H9 (cell line): Measurements from ENCODE around the gene PRKAG2. TPM values are rescaled to one million over a fixed set of nuclear protein-coding genes. Genes with fewer than 3 reads are reported as not detected.

ENCODE experiments used
- DNase-seq: peaks from one replicate; pipeline ENCODE4 v3.0.0-alpha.2; 2017
- H2AFZ ChIP-seq: one replicate; pipeline ENCODE4 v1.6.1; 2013; ENCODE audit warnings: mild to moderate bottlenecking, low read length, control low read depth, moderate library complexity
- H2AK5ac ChIP-seq: 2 replicates; pipeline ENCODE4 v1.6.1; 2013; ENCODE audit warnings: low read length, control low read depth, mixed read lengths; ENCODE audit not compliant: insufficient read length
- H2BK120ac ChIP-seq: one replicate; pipeline ENCODE4 v1.6.1; 2013; ENCODE audit warnings: low read depth, mild to moderate bottlenecking, low read length, control low read depth, inconsistent platforms; ENCODE audit not compliant: poor library complexity, severe bottlenecking
- H2BK12ac ChIP-seq: 2 replicates; pipeline ENCODE4 v1.6.1; 2013; ENCODE audit warnings: low read length, control low read depth, mixed read lengths, low read depth; ENCODE audit not compliant: insufficient read length
- H2BK15ac ChIP-seq: 2 replicates; pipeline ENCODE4 v1.6.1; 2013; ENCODE audit warnings: low read depth, low read length, control low read depth
- H2BK20ac ChIP-seq: one replicate; pipeline ENCODE4 v1.6.1; 2013; ENCODE audit warnings: low read depth, mild to moderate bottlenecking, low read length, control low read depth, inconsistent platforms; ENCODE audit not compliant: poor library complexity, severe bottlenecking
- H2BK5ac ChIP-seq: 2 replicates; pipeline ENCODE4 v1.6.1; 2013; ENCODE audit warnings: low read length, control low read depth, mixed read lengths; ENCODE audit not compliant: insufficient read length
- H3K14ac ChIP-seq: 2 replicates; pipeline ENCODE4 v1.6.1; 2013; ENCODE audit warnings: low read length, control low read depth; ENCODE audit not compliant: insufficient read depth
- H3K18ac ChIP-seq: 2 replicates; pipeline ENCODE4 v1.6.1; 2013; ENCODE audit warnings: low read depth, mild to moderate bottlenecking, mixed read lengths, low read length, control low read depth; ENCODE audit not compliant: insufficient read length
- H3K23ac ChIP-seq: 2 replicates; pipeline ENCODE4 v1.6.1; 2013; ENCODE audit warnings: low read length, control low read depth, mixed read lengths, low read depth; ENCODE audit not compliant: insufficient read length
- H3K23me2 ChIP-seq: 2 replicates; pipeline ENCODE4 v1.6.1; 2013; ENCODE audit warnings: low read depth, mild to moderate bottlenecking, mixed read lengths, low read length, control low read depth; ENCODE audit not compliant: insufficient read length, poor library complexity, severe bottlenecking
- H3K27ac ChIP-seq: 2 replicates; pipeline ENCODE4 v1.5.1; 2013; ENCODE audit warnings: low read length, control low read depth, mixed read lengths, low read depth; ENCODE audit not compliant: insufficient read length
- H3K27me3 ChIP-seq: 2 replicates; pipeline ENCODE4 v1.6.1; 2013; ENCODE audit warnings: low read length, control low read depth, inconsistent platforms; ENCODE audit not compliant: insufficient read depth
- H3K4ac ChIP-seq: 2 replicates; pipeline ENCODE4 v1.6.1; 2013; ENCODE audit warnings: low read depth, mild to moderate bottlenecking, control low read depth, inconsistent platforms, low read length, moderate library complexity
- H3K4me1 ChIP-seq: 2 replicates; pipeline ENCODE4 v1.6.1; 2013; ENCODE audit warnings: low read length, control low read depth, inconsistent platforms; ENCODE audit not compliant: insufficient read depth
- H3K4me2 ChIP-seq: 2 replicates; pipeline ENCODE4 v1.6.1; 2013; ENCODE audit warnings: low read length, control low read depth, mixed read lengths; ENCODE audit not compliant: insufficient read length, insufficient read depth
- H3K56ac ChIP-seq: 2 replicates; pipeline ENCODE4 v1.6.1; 2013; ENCODE audit warnings: low read depth, mild to moderate bottlenecking, mixed read lengths, low read length, control low read depth; ENCODE audit not compliant: insufficient read length
- H3K79me1 ChIP-seq: 2 replicates; pipeline ENCODE4 v1.6.1; 2013; ENCODE audit warnings: low read depth, mild to moderate bottlenecking, moderate library complexity, low read length, control low read depth, inconsistent platforms; ENCODE audit not compliant: insufficient read depth, poor library complexity, severe bottlenecking
- H3K79me2 ChIP-seq: 2 replicates; pipeline ENCODE4 v1.6.1; 2013; ENCODE audit warnings: low read length, control low read depth, inconsistent platforms; ENCODE audit not compliant: insufficient read depth
- H3K9ac ChIP-seq: 2 replicates; pipeline ENCODE4 v1.6.1; 2013; ENCODE audit warnings: low read length, control low read depth, mixed read lengths; ENCODE audit not compliant: insufficient read length; ENCODE audit errors: extremely low read depth
- H3K9me3 ChIP-seq: one replicate; pipeline ENCODE4 v1.6.1; 2013; ENCODE audit warnings: low read depth, low read length, inconsistent platforms; ENCODE audit not compliant: control insufficient read depth
- H3T11ph ChIP-seq: one replicate; pipeline ENCODE4 v1.6.1; 2013; ENCODE audit warnings: mild to moderate bottlenecking, low read length, control low read depth, inconsistent platforms
- H4K20me1 ChIP-seq: one replicate; pipeline ENCODE4 v1.6.1; 2013; ENCODE audit not compliant: control insufficient read depth, insufficient read length, insufficient read depth
- H4K5ac ChIP-seq: 2 replicates; pipeline ENCODE4 v1.6.1; 2013; ENCODE audit warnings: low read depth, mild to moderate bottlenecking, mixed read lengths, low read length, control low read depth; ENCODE audit not compliant: insufficient read length
- H4K8ac ChIP-seq: replicated peaks from 2 replicates; pipeline ENCODE4 v1.6.1; 2013; ENCODE audit warnings: low read length, control low read depth, mixed read lengths, low read depth; ENCODE audit not compliant: insufficient read length
- H4K91ac ChIP-seq: 2 replicates; pipeline ENCODE4 v1.6.1; 2013; ENCODE audit warnings: low read depth, mild to moderate bottlenecking, moderate library complexity, mixed read lengths, low read length, control low read depth; ENCODE audit not compliant: insufficient read length
- H3K27ac Mint-ChIP-seq, 3 experiments: 2 replicates in 2 of 3; 3 replicates in 1 of 3; pipeline ENCODE4 v1.8.0; 2020 to 2021; ENCODE audit warnings: mixed read lengths in 3 of 3, mild to moderate bottlenecking in 1 of 3, moderate library complexity in 1 of 3
- H3K27me3 Mint-ChIP-seq: 2 replicates; pipeline ENCODE4 v1.8.0; 2021; ENCODE audit warnings: low read depth, mild to moderate bottlenecking, moderate library complexity, mixed read lengths
- H3K36me3 Mint-ChIP-seq, 3 experiments: 2 replicates in 2 of 3; 3 replicates in 1 of 3; pipeline ENCODE4 v1.8.0; 2020 to 2021; ENCODE audit warnings: low read depth in 3 of 3, mixed read lengths in 3 of 3; ENCODE audit not compliant: insufficient read depth in 1 of 3
- H3K4me1 Mint-ChIP-seq, 2 experiments: 2 replicates each; pipeline ENCODE4 v1.8.0; 2020; ENCODE audit warnings: mixed read lengths in 2 of 2
- H3K4me3 Mint-ChIP-seq, 2 experiments: 2 replicates in 1 of 2; 3 replicates in 1 of 2; pipeline ENCODE4 v1.8.0; 2020 to 2021; ENCODE audit warnings: mild to moderate bottlenecking in 2 of 2, mixed read lengths in 2 of 2, moderate library complexity in 1 of 2
- H3K9me3 Mint-ChIP-seq, 2 experiments: 2 replicates in 1 of 2; 3 replicates in 1 of 2; pipeline ENCODE4 v1.8.0; 2020; ENCODE audit warnings: mild to moderate bottlenecking in 2 of 2, mixed read lengths in 2 of 2, moderate library complexity in 1 of 2
- WGBS: extraction: QIAGEN DNeasy Blood & Tissue Kit; methylation state at CpG from one replicate; pipeline ENCODE4 v1.1.7; 2013; ENCODE audit warnings: missing lambda C conversion rate, low lambda C conversion rate, mixed read lengths; ENCODE audit not compliant: insufficient read length; ENCODE audit errors: extremely low coverage; 5-methylcytosine and 5-hydroxymethylcytosine counted together
- total RNA-seq: library from RNA; stranded (reverse); gene quantifications from 2 replicates; pipeline ENCODE4 v1.2.1, GENCODE V29; 2021
- TF ChIP-seq, protein P1 (sequence below): fragments of 200-600 bp; sonication (generic); conservative IDR thresholded peaks from 3 replicates; pipeline ENCODE4 v1.8.0; 2021; ENCODE audit warnings: antibody characterized with exemption, mild to moderate bottlenecking

PRKAG2 gene
- total RNA-seq, 1 experiment from 2014 or later: 11.8 TPM

DNA sequence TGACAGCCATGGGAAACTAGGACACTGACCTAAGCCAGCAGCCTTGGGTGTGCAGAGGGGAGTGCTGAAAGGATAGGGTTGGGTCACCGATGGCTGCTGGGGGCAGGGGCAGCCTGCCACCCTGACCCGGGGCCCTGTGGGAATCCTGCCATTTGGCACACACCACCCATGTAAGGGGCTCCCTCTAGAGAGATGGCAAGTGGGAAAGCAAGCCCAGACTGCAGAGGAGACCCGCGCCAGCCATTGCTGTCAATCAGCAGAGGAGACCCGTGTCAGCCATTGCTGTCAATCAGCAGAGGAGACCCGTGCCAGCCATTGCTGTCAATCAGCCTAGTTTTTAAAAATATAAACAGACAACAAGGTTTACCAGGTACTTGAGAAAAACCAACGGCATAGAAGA is 27.4 kb upstream of the PRKAG2 start:
- TF ChIP-seq, protein P1, sequence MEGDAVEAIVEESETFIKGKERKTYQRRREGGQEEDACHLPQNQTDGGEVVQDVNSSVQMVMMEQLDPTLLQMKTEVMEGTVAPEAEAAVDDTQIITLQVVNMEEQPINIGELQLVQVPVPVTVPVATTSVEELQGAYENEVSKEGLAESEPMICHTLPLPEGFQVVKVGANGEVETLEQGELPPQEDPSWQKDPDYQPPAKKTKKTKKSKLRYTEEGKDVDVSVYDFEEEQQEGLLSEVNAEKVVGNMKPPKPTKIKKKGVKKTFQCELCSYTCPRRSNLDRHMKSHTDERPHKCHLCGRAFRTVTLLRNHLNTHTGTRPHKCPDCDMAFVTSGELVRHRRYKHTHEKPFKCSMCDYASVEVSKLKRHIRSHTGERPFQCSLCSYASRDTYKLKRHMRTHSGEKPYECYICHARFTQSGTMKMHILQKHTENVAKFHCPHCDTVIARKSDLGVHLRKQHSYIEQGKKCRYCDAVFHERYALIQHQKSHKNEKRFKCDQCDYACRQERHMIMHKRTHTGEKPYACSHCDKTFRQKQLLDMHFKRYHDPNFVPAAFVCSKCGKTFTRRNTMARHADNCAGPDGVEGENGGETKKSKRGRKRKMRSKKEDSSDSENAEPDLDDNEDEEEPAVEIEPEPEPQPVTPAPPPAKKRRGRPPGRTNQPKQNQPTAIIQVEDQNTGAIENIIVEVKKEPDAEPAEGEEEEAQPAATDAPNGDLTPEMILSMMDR: no peak

More for the DNA sequence above, 27.4 kb upstream of the PRKAG2 start:
- no peak overlapping the region for H4K5ac ChIP-seq
- H3K4me3 Mint-ChIP-seq: no peak overlapping the region
- WGBS: no CpG with 5 or more reads among the region's 7 CpGs
- H3K23ac ChIP-seq: no peak overlapping the region
- H4K91ac ChIP-seq: no peak overlapping the region
- H3T11ph ChIP-seq: no peak overlapping the region
- no peak overlapping the region for H2BK12ac ChIP-seq
- H3K56ac ChIP-seq: no peak overlapping the region
- H3K14ac ChIP-seq: no peak overlapping the region
- H3K27me3 Mint-ChIP-seq: peaks cover 36% of the 10 kb centered on the region
- no peak overlapping the region for H3K27ac Mint-ChIP-seq
- H3K79me2 ChIP-seq: no peaks in the 10 kb centered on the region
- no peak overlapping the region for H2BK15ac ChIP-seq
- no peak overlapping the region for H4K8ac ChIP-seq
- H3K9ac ChIP-seq: no peak overlapping the region
- no peak for DNase-seq
- H2BK20ac ChIP-seq: no peak overlapping the region
- no peaks in the 10 kb centered on the region for H3K4me1 ChIP-seq
- H3K27me3 ChIP-seq: no peaks in the 10 kb centered on the region
- no peak overlapping the region for H2BK5ac ChIP-seq
- no peak overlapping the region for H3K4ac ChIP-seq
- no peaks in the 10 kb centered on the region for H3K9me3 ChIP-seq
- no peak overlapping the region for H2BK120ac ChIP-seq
- no peak overlapping the region for H3K27ac ChIP-seq
- no peaks in the 10 kb centered on the region for H3K79me1 ChIP-seq
- H3K4me2 ChIP-seq: no peak overlapping the region
- no peaks in the 10 kb centered on the region for H4K20me1 ChIP-seq
- no peak overlapping the region for H2AK5ac ChIP-seq
- H3K23me2 ChIP-seq: no peaks in the 10 kb centered on the region
- H3K18ac ChIP-seq: no peak overlapping the region
- no peaks in the 10 kb centered on the region; a peak in 1 of 4 replicates for H3K4me1 Mint-ChIP-seq
- no peaks in the 10 kb centered on the region for H3K36me3 Mint-ChIP-seq
- H2AFZ ChIP-seq: no peak overlapping the region
- H3K9me3 Mint-ChIP-seq: peaks cover under 1 to 3% of the 10 kb centered on the region in 2 experiments; a peak in 3 of 5 replicates
